ENCODE measurements around the gene BORCS5.

Gene BORCS5

GRCh38 chr12:12488296-12488695 lies 131.4 kb downstream of the BORCS5 start:
- TF ChIP-seq CSRNP3 (CRISPR knock-in tag; IDR thresholded peaks at IDR 0.05) (no peak), ESRRG (CRISPR knock-in tag; IDR thresholded peaks at IDR 0.05) (no peak), BACH2 (CRISPR knock-in tag; IDR thresholded peaks at IDR 0.05; ENCODE audit: borderline replicate concordance) (no peak), PATZ1 (CRISPR knock-in tag; IDR thresholded peaks at IDR 0.05; ENCODE audit: borderline replicate concordance) (no peak), ZNF8 (CRISPR knock-in tag; IDR thresholded peaks at IDR 0.05) (no peak), GLIS3 (CRISPR knock-in tag; IDR thresholded peaks at IDR 0.05) (no peak), CREB5 (CRISPR knock-in tag; IDR thresholded peaks at IDR 0.05; ENCODE audit: low read depth) (no peak), RARB (CRISPR knock-in tag; IDR thresholded peaks at IDR 0.05) (no peak), OSR1 (CRISPR knock-in tag; IDR thresholded peaks at IDR 0.05) (no peak), PPARA (CRISPR knock-in tag; IDR thresholded peaks at IDR 0.05; ENCODE audit: borderline replicate concordance) (no peak), ZNF565 (CRISPR knock-in tag; conservative IDR thresholded peaks at IDR 0.05; ENCODE audit: low read depth) (no peak), ZFP3 (CRISPR knock-in tag; IDR thresholded peaks at IDR 0.05) (no peak), ZC3H10 (CRISPR knock-in tag; IDR thresholded peaks at IDR 0.05) (no peak), TSHZ2 (CRISPR knock-in tag; IDR thresholded peaks at IDR 0.05) (no peak), CSDC2 (CRISPR knock-in tag; IDR thresholded peaks at IDR 0.05) (no peak), TCF4 (CRISPR knock-in tag; IDR thresholded peaks at IDR 0.05; ENCODE audit: borderline replicate concordance) (no peak), SNAI2 (CRISPR knock-in tag; IDR thresholded peaks at IDR 0.05) (no peak)
- ATAC-seq = no peak

GRCh38 chr12:12488823-12489550 lies 132.1 kb downstream of the BORCS5 start:
- TF ChIP-seq SNAI2 (CRISPR knock-in tag; IDR thresholded peaks at IDR 0.05) = no peak
- no peak for TF ChIP-seq ZC3H10 (CRISPR knock-in tag; IDR thresholded peaks at IDR 0.05)
- no peak for TF ChIP-seq CSDC2 (CRISPR knock-in tag; IDR thresholded peaks at IDR 0.05)
- ATAC-seq = no peak

GRCh38 chr12:12491606-12492005 lies 134.7 kb downstream of the BORCS5 start:
- no peak for TF ChIP-seq PATZ1 (CRISPR knock-in tag; IDR thresholded peaks at IDR 0.05; ENCODE audit: borderline replicate concordance)
- no peak for TF ChIP-seq OSR1 (CRISPR knock-in tag; IDR thresholded peaks at IDR 0.05)
- TF ChIP-seq TSHZ2 (CRISPR knock-in tag; IDR thresholded peaks at IDR 0.05) = no peak
- no peak for TF ChIP-seq ZNF8 (CRISPR knock-in tag; IDR thresholded peaks at IDR 0.05)
- no peak for TF ChIP-seq ZFP30 (CRISPR knock-in tag; IDR thresholded peaks at IDR 0.05)
- no peak for TF ChIP-seq ISL1 (CRISPR knock-in tag; IDR thresholded peaks at IDR 0.05)
- no peak for ATAC-seq

Data from SK-N-SH treated with all-trans-retinoic acid at 6 μM for 48 hours (cell line).